GM08714 (cell line): ENCODE data around the gene DDX4.

Source experiments
- H3K4me3 ChIP-seq: fragments of 200-500 bp; sonication (Bioruptor generic); 2 replicates; pipeline ENCODE4 v1.5.1; 2014; ENCODE audit warnings: mild to moderate bottlenecking, low read length, inconsistent platforms
- ZNF274 ChIP-seq: IDR thresholded peaks from 2 replicates; pipeline ENCODE4 v1.6.1; 2012; ENCODE audit warnings: mild to moderate bottlenecking, low read depth, low read length

Gene DDX4

DNA sequence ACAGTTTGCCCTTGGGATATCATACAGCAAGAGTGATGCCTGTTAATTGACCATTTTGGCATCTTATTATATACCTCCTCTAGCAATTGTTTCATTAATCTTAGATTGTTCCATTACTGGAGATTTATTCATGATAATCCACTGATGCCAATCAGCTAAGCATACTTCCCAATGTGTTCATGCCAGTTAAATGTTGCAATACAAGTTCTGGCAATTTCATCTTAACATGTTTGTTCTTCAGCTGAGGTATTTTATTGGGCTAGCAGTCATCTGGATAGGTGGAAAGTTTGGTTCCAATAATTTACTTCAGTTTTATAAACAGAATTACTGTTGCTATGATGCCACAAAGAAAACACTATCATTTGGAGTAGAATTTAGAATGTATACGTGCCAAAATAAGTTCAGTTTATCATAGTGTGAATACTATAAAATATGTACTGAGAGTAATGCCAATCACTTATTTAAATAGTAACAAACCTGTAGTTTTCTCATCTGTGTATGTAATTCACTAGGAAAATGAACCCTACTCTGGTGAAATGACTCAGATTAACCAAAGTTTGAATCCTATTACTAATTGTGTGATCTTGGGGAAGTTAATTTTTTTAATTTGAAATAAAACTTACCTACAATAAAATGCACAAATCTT lies 85.4 kb downstream of the DDX4 start:
- no peak overlapping the region for H3K4me3 ChIP-seq
- TF ChIP-seq ZNF274, result no peak

DNA sequence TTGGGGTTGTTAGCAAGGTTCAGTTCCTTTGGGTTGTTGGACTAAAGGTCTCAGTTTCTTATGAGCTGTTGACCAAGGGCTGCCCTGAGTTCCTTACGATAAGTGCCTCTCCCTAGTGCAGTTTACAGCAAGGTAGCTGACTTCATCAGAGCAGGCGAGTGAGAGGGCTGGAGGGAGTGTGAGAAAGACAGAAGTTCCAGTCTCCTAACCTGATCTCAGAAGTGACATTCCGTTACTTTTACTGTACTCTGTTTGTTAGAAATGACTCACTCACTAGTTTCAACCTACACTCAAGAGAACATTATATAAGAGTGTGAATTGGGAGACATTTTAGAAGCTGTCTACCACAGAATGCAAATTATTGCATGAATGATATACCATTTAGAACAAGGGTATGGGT lies 92.1 kb downstream of the DDX4 start:
- no peak for TF ChIP-seq ZNF274
- H3K4me3 ChIP-seq, result no peak overlapping the region

DNA sequence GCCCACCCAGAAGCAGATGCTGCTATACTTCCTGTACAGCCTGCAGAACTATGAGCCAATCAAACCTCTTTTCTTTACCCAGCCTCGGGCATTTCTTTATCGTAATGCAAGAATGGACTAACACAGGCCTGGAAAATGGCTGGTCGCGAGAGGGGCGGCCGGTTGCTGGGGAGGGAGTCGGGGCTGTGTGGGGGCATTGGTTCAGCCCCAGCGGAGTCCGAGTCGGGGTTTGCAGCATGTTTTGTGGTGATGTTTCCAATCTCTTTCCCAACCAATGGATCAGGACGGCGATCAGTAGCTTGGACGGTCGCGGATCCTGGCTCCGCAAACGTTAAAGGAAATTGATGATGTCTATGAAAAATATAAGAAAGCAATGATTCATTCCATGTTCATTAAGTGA lies 94.6 kb downstream of the DDX4 start:
- TF ChIP-seq ZNF274, result no peak
- H3K4me3 ChIP-seq, result no peak overlapping the region

- no peak overlapping the region for H3K4me3 ChIP-seq
- no peak for TF ChIP-seq ZNF274
These were observed 98.3 kb downstream of the DDX4 start for GRCh38 chr5:55836191-55836590.

- no peak overlapping the region for H3K4me3 ChIP-seq
- no peak for TF ChIP-seq ZNF274
These were observed 104.1 kb downstream of the DDX4 start for GRCh38 chr5:55841976-55842375.

DNA sequence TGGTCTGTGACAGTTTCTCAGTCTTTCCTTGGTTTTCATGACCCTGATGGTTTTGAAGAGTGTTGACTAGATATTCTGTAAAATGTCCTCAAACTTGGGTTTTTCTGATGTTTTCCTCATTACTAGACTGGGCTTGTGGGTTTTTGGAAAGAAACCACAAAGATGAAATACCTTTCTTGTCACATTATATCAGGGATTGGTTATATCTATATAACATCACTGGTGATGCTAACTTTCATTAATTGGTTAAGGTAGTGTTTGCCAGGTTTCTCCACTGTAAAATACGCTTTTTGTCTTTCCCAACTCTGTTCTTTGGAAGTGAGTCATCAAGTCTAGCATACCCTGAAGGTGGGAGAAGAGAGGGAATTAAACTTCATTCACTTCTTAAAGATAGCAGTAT lies 110.0 kb downstream of the DDX4 start:
- no peak for TF ChIP-seq ZNF274
- H3K4me3 ChIP-seq, result no peak overlapping the region

DNA sequence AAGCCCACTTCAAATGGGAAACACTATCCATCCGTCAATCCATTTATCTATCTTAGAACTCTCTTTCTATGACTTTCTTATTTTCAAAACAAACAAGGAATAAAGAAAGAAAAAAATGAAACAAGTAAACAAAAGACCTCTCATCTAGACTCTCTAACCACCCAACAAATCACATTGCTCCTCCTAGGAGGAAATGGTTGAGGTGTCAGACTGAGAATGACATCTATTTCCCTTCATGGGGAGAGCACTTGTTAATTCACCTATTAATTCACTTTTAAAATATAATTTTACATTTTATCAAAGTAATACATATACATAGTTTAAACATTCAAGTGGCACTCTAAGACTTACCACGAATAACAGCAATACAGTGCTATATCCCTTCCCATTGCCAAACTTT lies 110.9 kb downstream of the DDX4 start:
- no peak for TF ChIP-seq ZNF274
- H3K4me3 ChIP-seq, result no peak overlapping the region

- H3K4me3 ChIP-seq, result no peak within 1 kb of the TSS
These were observed 113.2 kb downstream of the DDX4 start, which contains the start of gene IL31RA for GRCh38 chr5:55850839-55851674. TSS of gene IL31RA (plus strand) at chr5:55851357. CDS start at chr5:55851571, 214 bp downstream.

GRCh38 chr5:55851675-55851979 lies 113.8 kb downstream of the DDX4 start:
- H3K4me3 ChIP-seq, result no peak overlapping the region
- no peak for TF ChIP-seq ZNF274

More at GRCh38 chr5:55850839-55851674, 113.2 kb downstream of the DDX4 start, which contains the start of gene IL31RA:
- no peak for TF ChIP-seq ZNF274

DNA sequence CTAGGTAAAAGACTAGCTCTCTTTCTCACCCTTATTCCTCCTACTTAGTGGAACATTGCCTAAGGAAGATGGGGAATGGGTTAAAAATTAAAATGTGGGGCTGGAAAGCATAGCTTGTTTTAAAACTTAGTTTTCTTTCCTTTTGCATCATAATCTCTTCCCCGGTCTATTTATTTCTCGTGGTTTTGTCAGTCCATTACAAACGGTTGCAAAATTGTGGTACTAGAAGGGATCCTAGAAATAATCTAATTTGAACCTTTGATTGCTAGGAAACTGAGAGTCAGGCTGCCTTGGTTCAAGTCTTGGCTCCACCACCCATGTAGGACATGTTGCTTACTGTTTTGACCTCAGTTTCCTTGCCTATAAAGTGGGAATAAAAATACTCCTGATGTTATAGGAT lies 114.6 kb downstream of the DDX4 start:
- TF ChIP-seq ZNF274, result no peak
- no peak overlapping the region for H3K4me3 ChIP-seq

DNA sequence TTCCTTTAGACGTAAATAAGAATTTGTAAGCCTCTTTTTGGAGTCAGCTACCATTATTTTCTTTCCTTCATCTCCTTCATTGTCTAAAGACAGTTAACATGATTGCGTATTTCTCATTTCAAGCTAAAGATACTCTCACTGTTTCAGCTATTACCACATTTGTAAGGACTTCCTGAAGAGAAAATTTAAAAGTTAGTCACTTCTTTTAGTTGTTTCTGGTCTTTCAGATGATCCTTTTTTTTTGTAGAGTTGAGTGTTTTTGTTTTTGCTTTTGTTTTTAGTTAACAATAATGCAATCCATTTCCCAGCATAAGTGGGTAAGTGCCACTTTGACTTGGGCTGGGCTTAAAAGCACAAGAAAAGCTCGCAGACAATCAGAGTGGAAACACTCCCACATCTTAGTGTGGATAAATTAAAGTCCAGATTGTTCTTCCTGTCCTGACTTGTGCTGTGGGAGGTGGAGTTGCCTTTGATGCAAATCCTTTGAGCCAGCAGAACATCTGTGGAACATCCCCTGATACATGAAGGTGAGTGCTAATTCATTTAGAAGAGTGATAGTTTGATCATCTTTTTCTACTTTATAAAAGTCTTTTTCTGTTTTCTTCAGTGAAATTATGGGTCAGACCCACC lies 115.3 kb downstream of the DDX4 start:
- no peak overlapping the region for H3K4me3 ChIP-seq
- no peak for TF ChIP-seq ZNF274

DNA sequence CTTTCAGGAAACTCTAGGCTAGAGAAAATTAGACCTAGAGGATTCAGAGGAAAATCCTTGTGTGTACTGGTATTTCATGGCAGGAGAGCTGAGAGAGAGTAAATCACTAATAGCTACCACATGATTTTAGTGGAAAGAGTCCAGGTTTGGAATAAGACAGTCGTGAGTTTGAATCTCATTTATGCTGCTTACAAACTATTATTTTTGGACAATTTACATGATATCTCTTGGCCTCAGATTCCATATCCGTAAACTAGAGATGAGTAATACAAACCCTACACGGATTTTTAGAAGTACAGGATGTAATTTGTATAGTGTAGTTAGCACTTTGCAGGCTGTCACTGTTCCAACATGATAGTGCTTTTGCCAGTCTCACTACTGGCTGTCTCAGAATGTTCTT lies 116.0 kb downstream of the DDX4 start:
- TF ChIP-seq ZNF274, result no peak
- H3K4me3 ChIP-seq, result no peak overlapping the region

- no peak overlapping the region for H3K4me3 ChIP-seq
- no peak for TF ChIP-seq ZNF274
These were observed 117.6 kb downstream of the DDX4 start for GRCh38 chr5:55855509-55855908.

GRCh38 chr5:55856516-55857246 lies 118.8 kb downstream of the DDX4 start:
- H3K4me3 ChIP-seq, result no peak overlapping the region
- no peak for TF ChIP-seq ZNF274
